ENCODE data around the gene DLG2.

The DLG2 gene

DNA sequence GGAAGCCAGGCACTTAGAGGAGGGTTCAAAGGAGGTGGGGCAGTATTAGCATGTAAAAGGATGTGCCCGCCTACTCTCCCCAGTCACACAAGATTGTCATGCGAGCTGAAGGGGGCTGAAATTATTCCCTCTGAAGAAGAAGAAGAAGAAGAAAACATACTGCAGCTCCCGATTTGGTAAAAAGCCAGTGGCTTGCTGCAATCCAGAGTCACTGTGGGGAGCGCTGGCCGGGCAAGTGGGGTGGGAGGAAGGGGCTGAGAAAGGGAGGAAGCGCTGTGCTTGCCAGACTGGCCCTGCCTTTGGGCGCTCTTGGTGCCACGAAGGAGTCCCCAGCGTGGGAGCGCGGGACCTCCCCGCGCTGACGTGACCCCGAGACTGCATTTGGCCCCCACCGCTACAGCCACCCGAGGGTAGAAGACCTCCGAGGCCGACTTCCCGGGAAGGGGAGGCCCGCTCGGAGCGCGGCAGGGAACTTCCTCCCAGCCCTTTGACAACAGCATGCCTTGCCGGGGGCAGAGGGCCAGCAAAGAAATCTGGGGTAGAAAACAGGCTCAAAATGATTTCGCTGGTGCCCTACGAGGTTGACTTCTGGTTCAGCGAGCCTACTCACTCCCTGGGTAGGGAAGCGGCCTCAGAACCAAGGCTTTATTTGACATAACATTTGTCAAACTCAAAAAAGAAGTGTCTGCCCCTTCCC lies 906.3 kb downstream of the DLG2 start:
- Histone ChIP-seq H3K27me3 (ENCODE audit: low read depth, low read length) (peaks cover 9% of the 10 kb centered on the region; the same call in 1 of the 2 replicates), H3K4me3 (ENCODE audit: low read length) (peak overlapping the region; percentile 89), H4K20me1 (ENCODE audit: insufficient read depth, low read length) (no peaks in the 10 kb centered on the region), H3K4me1 (ENCODE audit: low read length) (peaks cover 8% of the 10 kb centered on the region; the same call in 1 of the 2 replicates), H3K79me2 (ENCODE audit: low read length) (no peaks in the 10 kb centered on the region), H3K27ac (ENCODE audit: low read length) (no peak overlapping the region), H3K36me3 (replicated peaks; ENCODE audit: low read depth, low read length) (no peaks in the 10 kb centered on the region), H3K9me3 (ENCODE audit: insufficient read depth, low read length) (no peaks in the 10 kb centered on the region), H3K9ac (ENCODE audit: low read length) (peak overlapping the region; percentile 66), H2AFZ (ENCODE audit: low read depth, low read length) (peak overlapping the region; percentile 84), H3K4me2 (ENCODE audit: low read length) (peak overlapping the region; percentile 82)
- TF ChIP-seq, protein P1, sequence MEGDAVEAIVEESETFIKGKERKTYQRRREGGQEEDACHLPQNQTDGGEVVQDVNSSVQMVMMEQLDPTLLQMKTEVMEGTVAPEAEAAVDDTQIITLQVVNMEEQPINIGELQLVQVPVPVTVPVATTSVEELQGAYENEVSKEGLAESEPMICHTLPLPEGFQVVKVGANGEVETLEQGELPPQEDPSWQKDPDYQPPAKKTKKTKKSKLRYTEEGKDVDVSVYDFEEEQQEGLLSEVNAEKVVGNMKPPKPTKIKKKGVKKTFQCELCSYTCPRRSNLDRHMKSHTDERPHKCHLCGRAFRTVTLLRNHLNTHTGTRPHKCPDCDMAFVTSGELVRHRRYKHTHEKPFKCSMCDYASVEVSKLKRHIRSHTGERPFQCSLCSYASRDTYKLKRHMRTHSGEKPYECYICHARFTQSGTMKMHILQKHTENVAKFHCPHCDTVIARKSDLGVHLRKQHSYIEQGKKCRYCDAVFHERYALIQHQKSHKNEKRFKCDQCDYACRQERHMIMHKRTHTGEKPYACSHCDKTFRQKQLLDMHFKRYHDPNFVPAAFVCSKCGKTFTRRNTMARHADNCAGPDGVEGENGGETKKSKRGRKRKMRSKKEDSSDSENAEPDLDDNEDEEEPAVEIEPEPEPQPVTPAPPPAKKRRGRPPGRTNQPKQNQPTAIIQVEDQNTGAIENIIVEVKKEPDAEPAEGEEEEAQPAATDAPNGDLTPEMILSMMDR (IDR thresholded peaks at IDR 0.05; ENCODE audit: low read depth, low read length): no peak

DNA sequence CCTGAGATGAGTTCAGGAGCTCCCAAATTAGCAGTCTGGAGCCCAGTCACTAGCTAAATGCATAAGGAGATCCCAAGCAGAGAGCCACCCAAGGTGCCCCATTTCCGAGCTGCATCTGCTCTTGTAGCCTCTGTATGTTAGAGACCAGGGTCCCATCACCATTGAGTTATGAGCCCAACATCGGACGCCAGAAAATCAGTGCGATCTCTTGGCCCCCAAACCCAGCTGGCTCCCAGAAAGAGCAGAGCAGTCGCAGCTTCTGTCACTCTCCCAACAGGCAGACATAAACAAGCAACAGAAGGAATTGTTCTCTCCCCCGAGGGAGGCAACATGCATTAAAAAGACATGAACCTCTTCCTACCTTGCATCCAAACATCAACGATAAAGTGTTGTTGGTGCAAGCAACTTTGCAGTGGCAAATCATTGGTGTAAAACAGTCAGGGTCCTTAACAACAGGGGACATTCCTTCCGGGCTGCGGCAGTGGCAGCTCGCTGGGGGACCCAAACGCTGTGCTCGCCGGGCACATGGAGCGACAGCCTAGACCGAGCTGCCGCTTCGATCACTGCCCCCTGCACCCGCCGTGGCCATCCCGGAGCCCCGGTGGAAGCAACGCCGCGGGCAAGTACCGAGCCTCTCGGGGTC lies 907.1 kb downstream of the DLG2 start:
- Histone ChIP-seq H3K4me2 (ENCODE audit: low read length) (peak overlapping the region; percentile 82), H2AFZ (ENCODE audit: low read depth, low read length) (peak overlapping the region; percentile 88), H3K79me2 (ENCODE audit: low read length) (no peaks in the 10 kb centered on the region), H3K27ac (ENCODE audit: low read length) (no peak overlapping the region), H3K36me3 (replicated peaks; ENCODE audit: low read depth, low read length) (no peaks in the 10 kb centered on the region), H3K27me3 (ENCODE audit: low read depth, low read length) (peaks cover 9% of the 10 kb centered on the region; the same call in 1 of the 2 replicates), H3K4me3 (ENCODE audit: low read length) (peak overlapping the region; percentile 89), H3K4me1 (ENCODE audit: low read length) (peaks cover 8% of the 10 kb centered on the region; the same call in 1 of the 2 replicates), H4K20me1 (ENCODE audit: insufficient read depth, low read length) (no peaks in the 10 kb centered on the region), H3K9me3 (ENCODE audit: insufficient read depth, low read length) (no peaks in the 10 kb centered on the region), H3K9ac (ENCODE audit: low read length) (peak overlapping the region; percentile 66)
- no peak for TF ChIP-seq EZH2phosphoT487 (IDR thresholded peaks at IDR 0.05; ENCODE audit: low read depth)
- TF ChIP-seq, protein P1 (IDR thresholded peaks at IDR 0.05; ENCODE audit: low read depth, low read length): no peak

DNA sequence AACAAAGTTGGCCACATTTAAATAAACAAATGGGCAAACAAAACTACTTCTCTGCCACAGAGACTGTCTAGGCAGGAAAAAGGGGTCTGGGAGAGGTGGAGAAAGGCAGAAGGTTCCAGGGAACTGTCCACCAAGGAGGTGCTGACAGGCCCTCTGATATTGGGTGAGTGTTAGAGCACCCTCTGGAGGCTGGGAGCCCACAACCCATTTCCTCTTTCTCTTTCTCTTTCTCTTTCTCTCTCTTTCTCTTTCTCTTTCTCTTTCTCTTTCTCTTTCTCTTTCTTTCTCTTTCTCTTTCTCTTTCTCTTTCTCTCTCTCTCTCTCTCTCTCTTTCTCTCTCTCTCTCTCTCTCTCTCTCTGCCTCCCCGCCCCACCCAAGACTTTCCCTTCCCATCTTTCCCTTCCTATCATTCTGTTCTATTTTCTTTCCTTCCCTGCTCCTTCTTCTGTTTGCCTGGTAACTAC lies 912.8 kb downstream of the DLG2 start:
- Histone ChIP-seq H3K4me3 (ENCODE audit: low read length) (peak overlapping the region; percentile 70), H3K27me3 (ENCODE audit: low read depth, low read length) (no peaks in the 10 kb centered on the region), H3K79me2 (ENCODE audit: low read length) (no peaks in the 10 kb centered on the region), H3K9ac (ENCODE audit: low read length) (peak overlapping the region; percentile 39), H3K9me3 (ENCODE audit: insufficient read depth, low read length) (no peaks in the 10 kb centered on the region), H3K4me1 (ENCODE audit: low read length) (0 out of 2 replicates have a peak, but pooled peaks cover 4% of the 10 kb centered on the region), H3K36me3 (replicated peaks; ENCODE audit: low read depth, low read length) (no peaks in the 10 kb centered on the region), H2AFZ (ENCODE audit: low read depth, low read length) (peak overlapping the region; percentile 81; the same call in 1 of the 2 replicates), H3K27ac (ENCODE audit: low read length) (no peak overlapping the region), H3K4me2 (ENCODE audit: low read length) (peak overlapping the region; percentile 61), H4K20me1 (ENCODE audit: insufficient read depth, low read length) (no peaks in the 10 kb centered on the region)
- TF ChIP-seq, protein P1 (IDR thresholded peaks at IDR 0.05; ENCODE audit: low read depth, low read length): peak; percentile 66
- no peak for TF ChIP-seq EZH2phosphoT487 (IDR thresholded peaks at IDR 0.05; ENCODE audit: low read depth)

DNA sequence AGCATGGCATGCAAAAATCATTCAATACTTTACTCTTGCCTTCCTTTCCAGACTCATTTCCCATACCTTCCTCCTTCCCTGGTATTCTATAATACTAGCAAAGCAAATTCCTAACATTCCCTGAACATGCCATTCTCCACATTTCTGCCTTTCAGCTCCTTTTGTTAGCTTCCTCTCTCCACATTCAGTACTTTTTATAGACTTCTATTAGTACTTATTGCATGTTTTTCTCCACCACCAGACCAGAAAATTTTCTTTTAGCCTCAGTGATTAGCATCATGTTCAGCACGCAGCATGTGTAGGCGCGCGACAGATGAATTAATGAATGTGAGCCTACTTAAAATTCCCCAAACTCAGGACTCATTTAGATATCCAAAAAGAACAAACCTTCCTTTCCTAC lies 935.3 kb downstream of the DLG2 start:
- no peaks in the 10 kb centered on the region for H4K20me1 ChIP-seq (ENCODE audit: insufficient read depth, low read length)
- no peak overlapping the region for H3K4me3 ChIP-seq (ENCODE audit: low read length)
- TF ChIP-seq EZH2phosphoT487 (IDR thresholded peaks at IDR 0.05; ENCODE audit: low read depth): no peak
- TF ChIP-seq, protein P1 (IDR thresholded peaks at IDR 0.05; ENCODE audit: low read depth, low read length): no peak
- H3K9ac ChIP-seq (ENCODE audit: low read length): no peak overlapping the region
- no peaks in the 10 kb centered on the region for H3K79me2 ChIP-seq (ENCODE audit: low read length)
- no peak overlapping the region for H3K27ac ChIP-seq (ENCODE audit: low read length)
- H3K27me3 ChIP-seq (ENCODE audit: low read depth, low read length): no peaks in the 10 kb centered on the region
- H3K9me3 ChIP-seq (ENCODE audit: insufficient read depth, low read length): no peaks in the 10 kb centered on the region
- H2AFZ ChIP-seq (ENCODE audit: low read depth, low read length): no peak overlapping the region
- no peaks in the 10 kb centered on the region for H3K4me1 ChIP-seq (ENCODE audit: low read length)
- no peaks in the 10 kb centered on the region for H3K36me3 ChIP-seq (replicated peaks; ENCODE audit: low read depth, low read length)
- H3K4me2 ChIP-seq (ENCODE audit: low read length): no peak overlapping the region
